ENCODE data around the gene RFTN1. TPM values are rescaled to one million over a fixed set of nuclear protein-coding genes. Genes with fewer than 3 reads are reported as not detected.

RFTN1 gene
- total and polyA plus RNA-seq, 9 of the 15 experiments (the other 6 are each of a cell fraction or from before 2014, with no cell fraction given): 0.08 to 0.51 (median 0.11) TPM; not detected in 6

DNA sequence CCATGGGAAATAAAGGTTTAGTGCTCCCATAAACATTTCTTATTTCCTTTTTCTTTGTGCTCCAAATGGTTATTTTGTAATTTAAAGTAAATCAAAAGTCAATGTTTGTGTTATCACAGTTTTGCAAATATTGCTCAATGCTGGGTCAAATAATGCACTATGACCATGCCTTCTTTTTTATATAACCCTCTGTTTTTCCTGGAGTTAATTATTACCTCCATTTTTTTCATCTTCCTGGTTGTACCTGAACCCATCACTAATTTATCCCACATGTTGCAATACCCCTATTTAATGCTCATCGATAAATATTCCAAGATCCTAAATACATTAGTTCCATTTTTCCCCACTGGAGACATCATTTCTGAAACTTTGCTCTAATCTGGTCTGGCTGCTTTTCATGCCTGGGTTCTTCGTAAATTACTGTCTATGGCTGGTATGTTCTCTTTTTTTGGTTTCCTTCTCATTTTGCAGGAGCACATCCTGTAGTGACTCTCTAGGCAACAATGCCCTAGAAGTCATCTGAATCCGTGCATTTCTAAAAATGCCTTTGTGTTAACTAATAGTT lies 182.1 kb downstream of the RFTN1 start (continued):
- TF ChIP-seq, protein P1, sequence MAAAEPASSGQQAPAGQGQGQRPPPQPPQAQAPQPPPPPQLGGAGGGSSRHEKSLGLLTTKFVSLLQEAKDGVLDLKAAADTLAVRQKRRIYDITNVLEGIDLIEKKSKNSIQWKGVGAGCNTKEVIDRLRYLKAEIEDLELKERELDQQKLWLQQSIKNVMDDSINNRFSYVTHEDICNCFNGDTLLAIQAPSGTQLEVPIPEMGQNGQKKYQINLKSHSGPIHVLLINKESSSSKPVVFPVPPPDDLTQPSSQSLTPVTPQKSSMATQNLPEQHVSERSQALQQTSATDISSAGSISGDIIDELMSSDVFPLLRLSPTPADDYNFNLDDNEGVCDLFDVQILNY (CRISPR knock-in tag; IDR thresholded peaks at IDR 0.05): no peak

GRCh38 chr3:16330351-16330750 lies 183.1 kb downstream of the RFTN1 start:
- H3K9me1 ChIP-seq (ENCODE audit: control insufficient read depth, insufficient read depth, low read length): no peaks in the 10 kb centered on the region
- ChIA-PET POLR2A (interaction anchor here (0.6 kb wide), 1 partner anchor 734 kb away, joined by 3 read pairs; no protein-coding TSS in a partner anchor), CTCF (ENCODE audit: low intra/inter-chr PET ratio) (interaction anchor here (0.6 kb wide), 1 partner anchor 1217 kb away, joined by 5 read pairs; no protein-coding TSS in a partner anchor)
- H3K4me1 ChIP-seq (replicated peaks in 1 of 2; ENCODE audit: control insufficient read depth in 2 of 2, insufficient read depth in 2 of 2, low read length in 2 of 2): no peaks in the 10 kb centered on the region
- TF ChIP-seq ERF (CRISPR knock-in tag; IDR thresholded peaks at IDR 0.05) (no peak), ZNF224 (CRISPR knock-in tag; IDR thresholded peaks at IDR 0.05) (no peak), KDM4B (IDR thresholded peaks at IDR 0.05; ENCODE audit: borderline replicate concordance in 2 of 2, low read depth in 1 of 2) (no peak), ZBTB49 (CRISPR knock-in tag; IDR thresholded peaks at IDR 0.05; ENCODE audit: borderline replicate concordance) (no peak), TSC22D4 (tag; IDR thresholded peaks at IDR 0.05) (no peak), BMI1 (IDR thresholded peaks at IDR 0.05; ENCODE audit: low read length) (no peak), GATAD2B (IDR thresholded peaks at IDR 0.05; ENCODE audit: borderline replicate concordance) (no peak), NBN (IDR thresholded peaks at IDR 0.05; ENCODE audit: low read depth) (no peak), HDAC2 (IDR thresholded peaks at IDR 0.05) (no peak), ZNF592 (IDR thresholded peaks at IDR 0.05) (no peak), ZNF121 (CRISPR knock-in tag; conservative IDR thresholded peaks at IDR 0.05) (no peak), ZNF146 (CRISPR knock-in tag; IDR thresholded peaks at IDR 0.05; ENCODE audit: unreplicated experiment) (no peak)
- WGBS (ENCODE audit: insufficient coverage, low coverage, missing lambda C conversion rate): 83% methylated on average over 4 of the region's 4 CpGs
- H3K4me2 ChIP-seq (ENCODE audit: insufficient read depth, low read length): no peak overlapping the region
- peaks cover 74% of the 10 kb centered on the region for H3K36me3 ChIP-seq (ENCODE audit: control insufficient read depth, insufficient read depth, low read length)
- ATAC-seq: no peak
- no peak overlapping the region for H3K27ac ChIP-seq (ENCODE audit: extremely low read depth, low read depth, low read length)
- H2AFZ ChIP-seq (ENCODE audit: low read depth, low read length): no peak overlapping the region
- no peaks in the 10 kb centered on the region for H3K79me2 ChIP-seq (ENCODE audit: control insufficient read depth, insufficient read depth, low read length)
- DNase-seq (ENCODE audit: extremely low read depth in 1 of 4, low spot score in 3 of 4): no peak
- intact Hi-C loops (cut with micrococcal nuclease) (no loop called here), in situ Hi-C loops (cut with MboI) (no loop called here)
- FAIRE-seq: no peak
- no peaks in the 10 kb centered on the region for H3K27me3 ChIP-seq (ENCODE audit: control insufficient read depth in 2 of 2, insufficient read depth in 2 of 2, low read length in 2 of 2)
- no peaks in the 10 kb centered on the region for H4K20me1 ChIP-seq (replicated peaks; ENCODE audit: control insufficient read depth, insufficient read depth, low read length)
- no peak overlapping the region for H3K9ac ChIP-seq (ENCODE audit: insufficient read depth in 1 of 2, low read depth in 2 of 2, low read length in 2 of 2)
- BruUV-seq (replicated peaks): no TSS peak
- H3K4me3 ChIP-seq: no peak overlapping the region
- H3K9me3 ChIP-seq (replicated peaks; ENCODE audit: control insufficient read depth, insufficient read depth, low read depth, low read length): no peaks in the 10 kb centered on the region
